MM.1S (cell line): ENCODE results near the gene TPTE2.

Source experiments
- DNase-seq: peaks from one replicate; pipeline ENCODE4 v3.0.0-alpha.2; 2015
- H2AFZ ChIP-seq: fragments of 300-600 bp; sonication (generic); 2 replicates; pipeline ENCODE4 v1.6.0; 2016; ENCODE audit warnings: antibody characterized with exemption, low read length
- H3F3A ChIP-seq: fragments of 300-600 bp; sonication (generic); 2 replicates; pipeline ENCODE4 v1.6.1; 2016; ENCODE audit warnings: mild to moderate bottlenecking, antibody characterized with exemption, low read length, moderate library complexity, mixed read lengths; ENCODE audit not compliant: insufficient read depth
- H3K27ac ChIP-seq: fragments of 300-600 bp; sonication (generic); 2 replicates; pipeline ENCODE4 v1.5.1; 2016; ENCODE audit warnings: mild to moderate bottlenecking, low read length
- H3K27me3 ChIP-seq: fragments of 300-600 bp; sonication (generic); replicated peaks from 2 replicates; pipeline ENCODE4 v1.6.0; 2016; ENCODE audit warnings: low read length; ENCODE audit not compliant: insufficient read depth
- H3K36me3 ChIP-seq: fragments of 300-600 bp; sonication (generic); replicated peaks from 2 replicates; pipeline ENCODE4 v1.6.1; 2016; ENCODE audit warnings: mild to moderate bottlenecking, low read length, mixed read lengths; ENCODE audit not compliant: insufficient read depth
- H3K4me1 ChIP-seq: fragments of 300-600 bp; sonication (generic); 2 replicates; pipeline ENCODE4 v1.6.1; 2016; ENCODE audit warnings: low read length, mixed read lengths
- H3K4me2 ChIP-seq: fragments of 300-600 bp; sonication (generic); 2 replicates; pipeline ENCODE4 v1.6.0; 2016; ENCODE audit warnings: low read depth, low read length
- H3K4me3 ChIP-seq: fragments of 300-600 bp; sonication (generic); 2 replicates; pipeline ENCODE4 v1.5.1; 2016; ENCODE audit warnings: low read length, mixed read lengths
- H3K79me2 ChIP-seq: fragments of 300-600 bp; sonication (generic); 2 replicates; pipeline ENCODE4 v1.6.1; 2016; ENCODE audit warnings: mixed run types, low read length, mixed read lengths
- H3K9ac ChIP-seq: fragments of 300-600 bp; sonication (generic); 2 replicates; pipeline ENCODE4 v1.6.1; 2016; ENCODE audit warnings: low read length, mixed read lengths
- H3K9me2 ChIP-seq: fragments of 300-600 bp; sonication (generic); replicated peaks from 2 replicates; pipeline ENCODE4 v1.6.1; 2016; ENCODE audit warnings: mild to moderate bottlenecking, low read length, mixed read lengths; ENCODE audit not compliant: insufficient read depth
- H3K9me3 ChIP-seq: fragments of 300-600 bp; sonication (generic); replicated peaks from 2 replicates; pipeline ENCODE4 v1.6.1; 2016; ENCODE audit warnings: mild to moderate bottlenecking, low read length, mixed read lengths; ENCODE audit not compliant: insufficient read depth
- H4K20me1 ChIP-seq: fragments of 300-600 bp; sonication (generic); 2 replicates; pipeline ENCODE4 v1.6.1; 2016; ENCODE audit warnings: mild to moderate bottlenecking, low read length, moderate library complexity, mixed read lengths; ENCODE audit not compliant: insufficient read depth
- CTCF ChIP-seq: fragments of 300-600 bp; sonication (generic); IDR thresholded peaks from 2 replicates; pipeline ENCODE4 v1.5.1; 2016; ENCODE audit warnings: antibody characterized with exemption, low read length, mixed read lengths
- EZH2 ChIP-seq: fragments of 300-600 bp; sonication (generic); optimal IDR thresholded peaks from 2 replicates; pipeline ENCODE3; 2017; ENCODE audit warnings: low read depth, mild to moderate bottlenecking, antibody characterized with exemption, low read length, mixed read lengths
- EZH2phosphoT487 ChIP-seq: fragments of 300-600 bp; sonication (generic); IDR thresholded peaks from 2 replicates; pipeline ENCODE4 v1.6.1; 2018; ENCODE audit warnings: antibody characterized with exemption, low read length

TPTE2 gene

GRCh38 chr13:19597523-19597922 lies 36.2 kb upstream of the TPTE2 start:
- Histone ChIP-seq H3K9me3 (no peaks in the 10 kb centered on the region), H3K4me2 (no peak overlapping the region), H4K20me1 (no peaks in the 10 kb centered on the region), H3F3A (no peaks in the 10 kb centered on the region), H3K27ac (no peak overlapping the region), H2AFZ (no peak overlapping the region), H3K36me3 (no peaks in the 10 kb centered on the region), H3K9ac (no peak overlapping the region), H3K79me2 (no peaks in the 10 kb centered on the region), H3K4me3 (no peak overlapping the region), H3K9me2 (no peaks in the 10 kb centered on the region), H3K27me3 (no peaks in the 10 kb centered on the region), H3K4me1 (no peaks in the 10 kb centered on the region)
- DNase-seq, result no peak
- no peak for TF ChIP-seq EZH2
- TF ChIP-seq CTCF, result no peak
- TF ChIP-seq EZH2phosphoT487, result no peak

- H3K27me3 ChIP-seq, result no peaks in the 10 kb centered on the region
- H3K4me2 ChIP-seq, result no peak overlapping the region
- H3K36me3 ChIP-seq, result no peaks in the 10 kb centered on the region
- H3K4me1 ChIP-seq, result no peaks in the 10 kb centered on the region
- no peak overlapping the region for H2AFZ ChIP-seq
- TF ChIP-seq CTCF (no peak), EZH2phosphoT487 (no peak), EZH2 (no peak)
- H3K27ac ChIP-seq, result no peak overlapping the region
- DNase-seq, result no peak
- no peak overlapping the region for H3K4me3 ChIP-seq
- H4K20me1 ChIP-seq, result no peaks in the 10 kb centered on the region
- H3K9me2 ChIP-seq, result no peaks in the 10 kb centered on the region
- H3K9me3 ChIP-seq, result no peaks in the 10 kb centered on the region
- no peak overlapping the region for H3K9ac ChIP-seq
- H3K79me2 ChIP-seq, result no peaks in the 10 kb centered on the region
- no peaks in the 10 kb centered on the region for H3F3A ChIP-seq
Observed at GRCh38 chr13:19596960-19597361, 35.6 kb upstream of the TPTE2 start.

- no peak for TF ChIP-seq EZH2phosphoT487
- no peak for TF ChIP-seq CTCF
- TF ChIP-seq EZH2, result no peak
- H3K9me3 ChIP-seq, result no peaks in the 10 kb centered on the region
- H3K36me3 ChIP-seq, result no peaks in the 10 kb centered on the region
- H3F3A ChIP-seq, result no peaks in the 10 kb centered on the region
- H3K27me3 ChIP-seq, result no peaks in the 10 kb centered on the region
- H3K4me2 ChIP-seq, result no peak overlapping the region
- no peaks in the 10 kb centered on the region for H3K79me2 ChIP-seq
- no peak overlapping the region for H3K27ac ChIP-seq
- no peak overlapping the region for H2AFZ ChIP-seq
- no peak overlapping the region for H3K4me3 ChIP-seq
- DNase-seq, result no peak
- no peaks in the 10 kb centered on the region for H4K20me1 ChIP-seq
- H3K9ac ChIP-seq, result no peak overlapping the region
- H3K9me2 ChIP-seq, result no peaks in the 10 kb centered on the region
- H3K4me1 ChIP-seq, result no peaks in the 10 kb centered on the region
Observed at GRCh38 chr13:19596086-19596485, 34.8 kb upstream of the TPTE2 start.
